ENCODE data around the gene GAGE13.
"Not testable (repeated sequence)": the region's sequence is repeated elsewhere in the genome, so short reads cannot be mapped to it uniquely, and the experiment has no call there.

GRCh38 chrX:49299293-49299692 lies 32.1 kb upstream of the GAGE13 start:
- not testable (repeated sequence) for TF ChIP-seq SREBF2 (CRISPR knock-in tag; IDR thresholded peaks at IDR 0.05); MTA2 (IDR thresholded peaks at IDR 0.05; ENCODE audit: low read depth); FOXK2 (conservative IDR thresholded peaks at IDR 0.05 in 1 of 2, IDR thresholded peaks at IDR 0.05 in 1 of 2; ENCODE audit: low read depth in 2 of 2); POLR2A (conservative IDR thresholded peaks at IDR 0.05); STAG1 (CRISPR knock-in tag; IDR thresholded peaks at IDR 0.05; ENCODE audit: borderline replicate concordance); TAF7 (tag; IDR thresholded peaks at IDR 0.05); RAD21 (CRISPR knock-in tag; conservative IDR thresholded peaks at IDR 0.05 in 1 of 2, IDR thresholded peaks at IDR 0.05 in 1 of 2); ZNF274 (IDR thresholded peaks at IDR 0.05; ENCODE audit: borderline replicate concordance, low read depth, low read length); GTF2F1 (IDR thresholded peaks at IDR 0.05; ENCODE audit: low read depth, low read length); CREM (IDR thresholded peaks at IDR 0.05; ENCODE audit: low read depth); CHD4 (IDR thresholded peaks at IDR 0.05; ENCODE audit: insufficient read depth, insufficient replicate concordance, low read depth, low read length, poor library complexity, severe bottlenecking); EZH2 (IDR thresholded peaks at IDR 0.05; ENCODE audit: borderline replicate concordance, low read depth, low read length); POLR2AphosphoS5 (IDR thresholded peaks at IDR 0.05; ENCODE audit: control insufficient read depth, insufficient read depth, low read depth, low read length)

All from K562 (cell line).